ENCODE results near the gene ZNF594.

- TF ChIP-seq EZH2 (IDR thresholded peaks at IDR 0.05) (no peak), FOXP2 (optimal IDR thresholded peaks at IDR 0.05; ENCODE audit: control extremely low read depth, extremely low read length, insufficient read depth) (no peak), POLR2AphosphoS5 (IDR thresholded peaks at IDR 0.05; ENCODE audit: borderline replicate concordance, low read depth, low read length) (no peak)
Measured at GRCh38 chr17:5138616-5139457, 52.8 kb downstream of the ZNF594 start.
